ENCODE results near the gene PTPN1. TPM values are rescaled to one million over a fixed set of nuclear protein-coding genes. Genes with fewer than 3 reads are reported as not detected.
A peak's percentile ranks its signal among the peaks of the same experiment; 100 is the strongest.

The PTPN1 gene
- total and polyA plus RNA-seq, 2 of the 13 experiments (the other 11 are each of a cell fraction or from before 2014, with no cell fraction given): 17.7 to 37.2 TPM

DNA sequence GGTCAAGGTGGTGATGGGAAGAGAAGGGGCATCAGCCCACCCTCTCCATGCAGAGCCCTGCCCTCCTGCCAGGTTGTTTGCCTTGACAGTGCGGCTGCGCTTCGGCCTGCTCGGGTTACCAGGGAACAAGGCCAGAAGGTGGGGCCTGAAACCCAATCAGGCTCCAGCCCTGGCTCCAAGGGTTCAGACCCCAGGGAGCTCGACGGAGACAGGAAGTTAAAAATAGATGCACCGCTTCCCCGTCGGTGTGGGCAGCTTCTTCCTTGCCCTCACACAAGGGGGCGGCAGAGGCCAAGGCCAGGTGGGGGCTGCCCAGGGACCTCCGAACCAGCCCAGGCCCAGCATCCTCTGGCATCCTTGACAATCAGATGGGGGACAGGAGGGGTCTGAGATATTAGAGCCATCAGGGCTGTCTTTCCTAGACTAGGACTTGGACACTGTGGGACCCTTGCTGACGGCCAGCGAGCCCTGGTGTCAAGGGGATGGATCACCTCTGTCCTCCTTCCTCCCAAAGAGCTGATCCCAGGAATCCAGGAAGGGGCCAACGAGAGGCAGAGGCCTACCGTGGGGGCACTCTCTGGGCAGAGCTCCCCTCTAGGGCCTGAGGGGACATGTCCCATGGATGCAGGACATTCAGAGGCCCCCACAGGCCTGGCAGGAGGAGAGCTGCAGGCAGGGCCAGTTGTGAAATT is 115.9 kb downstream of the PTPN1 start (continued):
- TF ChIP-seq, protein P1, sequence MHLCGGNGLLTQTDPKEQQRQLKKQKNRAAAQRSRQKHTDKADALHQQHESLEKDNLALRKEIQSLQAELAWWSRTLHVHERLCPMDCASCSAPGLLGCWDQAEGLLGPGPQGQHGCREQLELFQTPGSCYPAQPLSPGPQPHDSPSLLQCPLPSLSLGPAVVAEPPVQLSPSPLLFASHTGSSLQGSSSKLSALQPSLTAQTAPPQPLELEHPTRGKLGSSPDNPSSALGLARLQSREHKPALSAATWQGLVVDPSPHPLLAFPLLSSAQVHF (CRISPR knock-in tag; IDR thresholded peaks at IDR 0.05): no peak
- TF ChIP-seq PHF5A (CRISPR knock-in tag; IDR thresholded peaks at IDR 0.05; ENCODE audit: low read depth, unreplicated experiment) (no peak), HNF4G (IDR thresholded peaks at IDR 0.05; ENCODE audit: borderline replicate concordance, low read depth, low read length) (no peak), HNF4G (CRISPR knock-in tag; IDR thresholded peaks at IDR 0.05; ENCODE audit: borderline replicate concordance, low read depth) (0 out of 2 replicates have a peak, but pooled peaks have one; percentile 5), ZSCAN20 (CRISPR knock-in tag; IDR thresholded peaks at IDR 0.05; ENCODE audit: borderline replicate concordance) (no peak), ZNF333 (CRISPR knock-in tag; IDR thresholded peaks at IDR 0.05; ENCODE audit: borderline replicate concordance) (peak; percentile 52; the same call in 1 of the 2 replicates), BRCA1 (CRISPR knock-in tag; IDR thresholded peaks at IDR 0.05) (0 out of 2 replicates have a peak, but pooled peaks have one; percentile 38), ZBTB1 (CRISPR knock-in tag; IDR thresholded peaks at IDR 0.05; ENCODE audit: borderline replicate concordance) (no peak), HMGA1 (CRISPR knock-in tag; conservative IDR thresholded peaks at IDR 0.05) (no peak), ZNF431 (CRISPR knock-in tag; IDR thresholded peaks at IDR 0.05; ENCODE audit: borderline replicate concordance, low read depth) (no peak), NPAS2 (CRISPR knock-in tag; IDR thresholded peaks at IDR 0.05; ENCODE audit: borderline replicate concordance) (no peak), NFKB2 (CRISPR knock-in tag; IDR thresholded peaks at IDR 0.05; ENCODE audit: borderline replicate concordance) (peak; percentile 72; the same call in 1 of the 2 replicates), MEIS2 (CRISPR knock-in tag; IDR thresholded peaks at IDR 0.05) (peak; percentile 62; the same call in 1 of the 2 replicates), ZNF781 (CRISPR knock-in tag; IDR thresholded peaks at IDR 0.05; ENCODE audit: borderline replicate concordance, not compliant biosample characterization) (no peak), SP2 (CRISPR knock-in tag; IDR thresholded peaks at IDR 0.05) (no peak), HNRNPUL1 (IDR thresholded peaks at IDR 0.05; ENCODE audit: low read depth, low read length) (no peak), HDAC1 (CRISPR knock-in tag; IDR thresholded peaks at IDR 0.05) (peak; percentile 44), REPIN1 (CRISPR knock-in tag; IDR thresholded peaks at IDR 0.05; ENCODE audit: borderline replicate concordance, low read depth) (no peak), SNAI1 (CRISPR knock-in tag; IDR thresholded peaks at IDR 0.05; ENCODE audit: borderline replicate concordance) (no peak)
- TF ChIP-seq, protein P2, sequence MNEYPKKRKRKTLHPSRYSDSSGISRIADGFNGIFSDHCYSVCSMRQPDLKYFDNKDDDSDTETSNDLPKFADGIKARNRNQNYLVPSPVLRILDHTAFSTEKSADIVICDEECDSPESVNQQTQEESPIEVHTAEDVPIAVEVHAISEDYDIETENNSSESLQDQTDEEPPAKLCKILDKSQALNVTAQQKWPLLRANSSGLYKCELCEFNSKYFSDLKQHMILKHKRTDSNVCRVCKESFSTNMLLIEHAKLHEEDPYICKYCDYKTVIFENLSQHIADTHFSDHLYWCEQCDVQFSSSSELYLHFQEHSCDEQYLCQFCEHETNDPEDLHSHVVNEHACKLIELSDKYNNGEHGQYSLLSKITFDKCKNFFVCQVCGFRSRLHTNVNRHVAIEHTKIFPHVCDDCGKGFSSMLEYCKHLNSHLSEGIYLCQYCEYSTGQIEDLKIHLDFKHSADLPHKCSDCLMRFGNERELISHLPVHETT (CRISPR knock-in tag; conservative IDR thresholded peaks at IDR 0.05): no peak
- TF ChIP-seq, protein P3, sequence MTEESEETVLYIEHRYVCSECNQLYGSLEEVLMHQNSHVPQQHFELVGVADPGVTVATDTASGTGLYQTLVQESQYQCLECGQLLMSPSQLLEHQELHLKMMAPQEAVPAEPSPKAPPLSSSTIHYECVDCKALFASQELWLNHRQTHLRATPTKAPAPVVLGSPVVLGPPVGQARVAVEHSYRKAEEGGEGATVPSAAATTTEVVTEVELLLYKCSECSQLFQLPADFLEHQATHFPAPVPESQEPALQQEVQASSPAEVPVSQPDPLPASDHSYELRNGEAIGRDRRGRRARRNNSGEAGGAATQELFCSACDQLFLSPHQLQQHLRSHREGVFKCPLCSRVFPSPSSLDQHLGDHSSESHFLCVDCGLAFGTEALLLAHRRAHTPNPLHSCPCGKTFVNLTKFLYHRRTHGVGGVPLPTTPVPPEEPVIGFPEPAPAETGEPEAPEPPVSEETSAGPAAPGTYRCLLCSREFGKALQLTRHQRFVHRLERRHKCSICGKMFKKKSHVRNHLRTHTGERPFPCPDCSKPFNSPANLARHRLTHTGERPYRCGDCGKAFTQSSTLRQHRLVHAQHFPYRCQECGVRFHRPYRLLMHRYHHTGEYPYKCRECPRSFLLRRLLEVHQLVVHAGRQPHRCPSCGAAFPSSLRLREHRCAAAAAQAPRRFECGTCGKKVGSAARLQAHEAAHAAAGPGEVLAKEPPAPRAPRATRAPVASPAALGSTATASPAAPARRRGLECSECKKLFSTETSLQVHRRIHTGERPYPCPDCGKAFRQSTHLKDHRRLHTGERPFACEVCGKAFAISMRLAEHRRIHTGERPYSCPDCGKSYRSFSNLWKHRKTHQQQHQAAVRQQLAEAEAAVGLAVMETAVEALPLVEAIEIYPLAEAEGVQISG (CRISPR knock-in tag; IDR thresholded peaks at IDR 0.05): peak; percentile 58
- TF ChIP-seq, protein P4, sequence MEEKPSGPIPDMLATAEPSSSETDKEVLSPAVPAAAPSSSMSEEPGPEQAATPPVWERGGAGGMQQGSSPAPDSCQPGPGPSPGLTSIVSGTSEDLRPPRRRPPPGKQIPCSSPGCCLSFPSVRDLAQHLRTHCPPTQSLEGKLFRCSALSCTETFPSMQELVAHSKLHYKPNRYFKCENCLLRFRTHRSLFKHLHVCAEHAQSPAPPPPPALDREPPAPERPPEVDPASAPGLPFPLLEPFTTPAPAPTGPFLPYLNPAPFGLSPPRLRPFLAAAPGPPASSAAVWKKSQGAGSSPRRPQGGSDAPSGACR (CRISPR knock-in tag; IDR thresholded peaks at IDR 0.05): no peak; the same call in 1 of the 2 replicates
- TF ChIP-seq, protein P5, sequence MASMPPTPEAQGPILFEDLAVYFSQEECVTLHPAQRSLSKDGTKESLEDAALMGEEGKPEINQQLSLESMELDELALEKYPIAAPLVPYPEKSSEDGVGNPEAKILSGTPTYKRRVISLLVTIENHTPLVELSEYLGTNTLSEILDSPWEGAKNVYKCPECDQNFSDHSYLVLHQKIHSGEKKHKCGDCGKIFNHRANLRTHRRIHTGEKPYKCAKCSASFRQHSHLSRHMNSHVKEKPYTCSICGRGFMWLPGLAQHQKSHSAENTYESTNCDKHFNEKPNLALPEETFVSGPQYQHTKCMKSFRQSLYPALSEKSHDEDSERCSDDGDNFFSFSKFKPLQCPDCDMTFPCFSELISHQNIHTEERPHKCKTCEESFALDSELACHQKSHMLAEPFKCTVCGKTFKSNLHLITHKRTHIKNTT (CRISPR knock-in tag; IDR thresholded peaks at IDR 0.05): no peak
